ENCODE results near the gene NUDT13. TPM values are rescaled to one million over a fixed set of nuclear protein-coding genes. Genes with fewer than 3 reads are reported as not detected.
A peak's percentile ranks its signal among the peaks of the same experiment; 100 is the strongest.

Gene NUDT13
- total and polyA plus RNA-seq, 7 experiments from 2014 or later = 1.2 to 3.5 (median 1.5) TPM

- intact Hi-C loops (cut with micrococcal nuclease) = no loop called here
- H3K9me3 ChIP-seq (ENCODE audit: control insufficient read depth in 2 of 3, low read length in 3 of 3) = no peaks in the 10 kb centered on the region
- Mint-ChIP-seq H3K4me1 (peaks cover 41 to 61% (median 55%) of the 10 kb centered on the region in 7 donors), H3K9me3 (no peaks in the 10 kb centered on the region), H3K27me3 (no peaks in the 10 kb centered on the region), H3K36me3 (peaks cover under 1 to 19% (median 10%) of the 10 kb centered on the region in 5 donors), H3K27ac (peak overlapping the region in 6 of 9 donors; percentile 9 to 58 (median 23)), H3K4me3 (peak overlapping the region in 3 of 10 donors; percentile 12 to 47 (median 25))
- no peak overlapping the region for H3K4me3 ChIP-seq (ENCODE audit: low read length)
- CTCF ChIA-PET = interaction anchor here (0.6 to 1.8 kb wide), 3 partner anchors 16 to 66 kb away, joined by 3 to 8 read pairs (median 3); partner anchors contain the start of gene P4HA1
- no peaks in the 10 kb centered on the region for H3K27me3 ChIP-seq (ENCODE audit: control insufficient read depth in 2 of 2, insufficient read depth in 2 of 2, low read length in 2 of 2)
- DNase-seq (no peak), ATAC-seq (no peak)
- H3K4me1 ChIP-seq (ENCODE audit: control insufficient read depth in 2 of 2, insufficient read depth in 2 of 2, low read length in 2 of 2) = peaks cover 20 to 21% of the 10 kb centered on the region in 2 donors
- H3K27ac ChIP-seq (ENCODE audit: low read depth, low read length) = no peak overlapping the region
- POLR2A ChIA-PET = no interaction called here
- H3K36me3 ChIP-seq (ENCODE audit: control insufficient read depth in 2 of 3, insufficient read depth in 3 of 3, low read length in 3 of 3) = peaks cover 5 to 21% (median 11%) of the 10 kb centered on the region in 3 experiments
Measured at GRCh38 chr10:73161662-73162061, 51.4 kb downstream of the NUDT13 start.

GRCh38 chr10:73163096-73163495, 52.8 kb downstream of the NUDT13 start:
- peaks cover 0 to 22% (median 10%) of the 10 kb centered on the region in 5 donors for H3K36me3 Mint-ChIP-seq
- DNase-seq (no peak), ATAC-seq (no peak)
- peak overlapping the region in 8 of 10 donors; percentile 7 to 54 (median 26) for H3K4me3 Mint-ChIP-seq
- H3K9me3 ChIP-seq (ENCODE audit: control insufficient read depth in 2 of 3, low read length in 3 of 3) = no peaks in the 10 kb centered on the region
- no peaks in the 10 kb centered on the region for H3K27me3 ChIP-seq (ENCODE audit: control insufficient read depth in 2 of 2, insufficient read depth in 2 of 2, low read length in 2 of 2)
- H3K9me3 Mint-ChIP-seq = no peaks in the 10 kb centered on the region
- no peak overlapping the region for H3K27ac ChIP-seq (ENCODE audit: low read depth, low read length)
- CTCF ChIA-PET = interaction anchor here (0.7 to 1.0 kb wide), 3 partner anchors 10 to 66 kb away, joined by 3 to 6 read pairs (median 3); no protein-coding TSS in a partner anchor
- peak overlapping the region in 3 of 9 donors; percentile 49 to 87 (median 58) for H3K27ac Mint-ChIP-seq
- intact Hi-C loops (cut with micrococcal nuclease) = no loop called here
- no peak overlapping the region for H3K4me3 ChIP-seq (ENCODE audit: low read length)
- peaks cover 49 to 75% (median 69%) of the 10 kb centered on the region in 7 donors for H3K4me1 Mint-ChIP-seq
- peaks cover 28% of the 10 kb centered on the region in 2 donors for H3K4me1 ChIP-seq (ENCODE audit: control insufficient read depth in 2 of 2, insufficient read depth in 2 of 2, low read length in 2 of 2)
- POLR2A ChIA-PET = no interaction called here
- no peaks in the 10 kb centered on the region for H3K27me3 Mint-ChIP-seq
- peaks cover 5 to 25% (median 11%) of the 10 kb centered on the region in 3 experiments for H3K36me3 ChIP-seq (ENCODE audit: control insufficient read depth in 2 of 3, insufficient read depth in 3 of 3, low read length in 3 of 3)

- Mint-ChIP-seq H3K27ac (peak overlapping the region; percentile 98 to 100 (median 99)), H3K4me1 (peaks cover 39 to 61% (median 53%) of the 10 kb centered on the region in 7 donors), H3K4me3 (peak overlapping the region; percentile 92 to 100 (median 100)), H3K9me3 (no peaks in the 10 kb centered on the region), H3K36me3 (peaks cover 0 to 17% (median 8%) of the 10 kb centered on the region in 5 donors), H3K27me3 (no peaks in the 10 kb centered on the region)
- Histone ChIP-seq H3K27me3 (ENCODE audit: control insufficient read depth in 2 of 2, insufficient read depth in 2 of 2, low read length in 2 of 2) (no peaks in the 10 kb centered on the region), H3K4me3 (ENCODE audit: low read length) (peak overlapping the region; percentile 97), H3K9me3 (ENCODE audit: control insufficient read depth in 2 of 3, low read length in 3 of 3) (no peaks in the 10 kb centered on the region), H3K36me3 (ENCODE audit: control insufficient read depth in 2 of 3, insufficient read depth in 3 of 3, low read length in 3 of 3) (peaks cover 5 to 16% (median 6%) of the 10 kb centered on the region in 3 experiments), H3K4me1 (ENCODE audit: control insufficient read depth in 2 of 2, insufficient read depth in 2 of 2, low read length in 2 of 2) (peaks cover 33 to 38% of the 10 kb centered on the region in 2 donors), H3K27ac (ENCODE audit: low read depth, low read length) (peak overlapping the region; percentile 95)
- DNase-seq (no peak), ATAC-seq (no peak)
- intact Hi-C loops (cut with micrococcal nuclease) = loop anchor here (5.0 kb wide), 2 partner anchors 330 to 460 kb away; partner anchors contain the start of gene PPP3CB (in 1 of the 2)
- ChIA-PET CTCF (no interaction called here), POLR2A (interaction anchor here (0.6 to 3.2 kb wide), 3 partner anchors 11 to 71 kb away, joined by 4 to 17 read pairs (median 6); partner anchors contain the start of gene P4HA1)
Measured at GRCh38 chr10:73166972-73167371, 56.7 kb downstream of the NUDT13 start.

- no peaks in the 10 kb centered on the region for H3K27me3 ChIP-seq (ENCODE audit: control insufficient read depth in 2 of 2, insufficient read depth in 2 of 2, low read length in 2 of 2)
- H3K4me3 Mint-ChIP-seq = peak overlapping the region; percentile 92 to 100 (median 100)
- peak overlapping the region; percentile 95 for H3K27ac ChIP-seq (ENCODE audit: low read depth, low read length)
- peaks cover 0 to 14% (median 5%) of the 10 kb centered on the region in 5 donors for H3K36me3 Mint-ChIP-seq
- intact Hi-C loops (cut with micrococcal nuclease) = loop anchor here (5.0 kb wide), 2 partner anchors 330 to 460 kb away; partner anchors contain the start of gene PPP3CB (in 1 of the 2)
- no peaks in the 10 kb centered on the region for H3K9me3 ChIP-seq (ENCODE audit: control insufficient read depth in 2 of 3, low read length in 3 of 3)
- H3K4me1 Mint-ChIP-seq = peaks cover 35 to 61% (median 48%) of the 10 kb centered on the region in 7 donors
- peak overlapping the region; percentile 98 to 100 (median 99) for H3K27ac Mint-ChIP-seq
- ATAC-seq (no peak), DNase-seq (no peak)
- no peaks in the 10 kb centered on the region for H3K27me3 Mint-ChIP-seq
- no peaks in the 10 kb centered on the region for H3K9me3 Mint-ChIP-seq
- H3K36me3 ChIP-seq (ENCODE audit: control insufficient read depth in 2 of 3, insufficient read depth in 3 of 3, low read length in 3 of 3) = peaks cover 5 to 12% (median 6%) of the 10 kb centered on the region in 3 experiments
- peak overlapping the region; percentile 97 for H3K4me3 ChIP-seq (ENCODE audit: low read length)
- peaks cover 33 to 38% of the 10 kb centered on the region in 2 donors for H3K4me1 ChIP-seq (ENCODE audit: control insufficient read depth in 2 of 2, insufficient read depth in 2 of 2, low read length in 2 of 2)
- POLR2A ChIA-PET = interaction anchor here (0.6 to 3.2 kb wide), 5 partner anchors 11 to 1269 kb away, joined by 3 to 17 read pairs (median 3); partner anchors contain the start of genes DNAJC9 and P4HA1
- CTCF ChIA-PET = no interaction called here
Measured at GRCh38 chr10:73167458-73167782, 57.2 kb downstream of the NUDT13 start.

GRCh38 chr10:73167783-73168464, 57.7 kb downstream of the NUDT13 start, which contains the start of the genes ECD and FAM149B1:
Gene ECD, minus strand, starts transcription at chr10:73168008. Its CDS starts 4,071 bp downstream, at chr10:73163937.
Gene FAM149B1, plus strand, starts transcription at chr10:73168119. Its CDS starts 221 bp downstream, at chr10:73168340.
- Mint-ChIP-seq H3K4me3 (peak within 1 kb of the TSS; percentile 92 to 100 (median 100)), H3K36me3 (peaks cover 0 to 12% (median 5%) of the 10 kb centered on the region in 5 donors), H3K9me3 (no peaks in the 10 kb centered on the region), H3K27ac (peak within 1 kb of the TSS; percentile 98 to 100 (median 99)), H3K4me1 (peaks cover 30 to 56% (median 43%) of the 10 kb centered on the region in 7 donors), H3K27me3 (no peaks in the 10 kb centered on the region)
- DNase-seq (peak; percentile 86 to 93 (median 92)), ATAC-seq (peak; percentile 97)
- intact Hi-C loops (cut with micrococcal nuclease) = loop anchor here (1.0 to 5.0 kb wide), 8 partner anchors 9 to 459 kb away; partner anchors contain the start of genes MRPS16 (in 2 of the 2), P4HA1 (in 2 of the 2), ANXA7 (in 1 of the 2) and DNAJC9 (in 1 of the 2)
- POLR2A ChIA-PET = interaction anchor here (0.6 to 3.2 kb wide), 8 partner anchors 12 to 1270 kb away, joined by 3 to 17 read pairs (median 3); partner anchors contain the start of genes DNAJC9 and P4HA1
- CTCF ChIA-PET = interaction anchor here (1.3 kb wide), 2 partner anchors 9 to 71 kb away, joined by 4 to 5 read pairs; partner anchors contain the start of gene P4HA1
- peak within 1 kb of the TSS; percentile 95 for H3K27ac ChIP-seq (ENCODE audit: low read depth, low read length)
- no peaks in the 10 kb centered on the region for H3K9me3 ChIP-seq (ENCODE audit: control insufficient read depth in 2 of 3, low read length in 3 of 3)
- H3K36me3 ChIP-seq (ENCODE audit: control insufficient read depth in 2 of 3, insufficient read depth in 3 of 3, low read length in 3 of 3) = peaks cover 2 to 7% (median 3%) of the 10 kb centered on the region in 3 experiments
- H3K4me1 ChIP-seq (ENCODE audit: control insufficient read depth in 2 of 2, insufficient read depth in 2 of 2, low read length in 2 of 2) = peaks cover 29 to 33% of the 10 kb centered on the region in 2 donors
- peak within 1 kb of the TSS; percentile 97 for H3K4me3 ChIP-seq (ENCODE audit: low read length)
- no peaks in the 10 kb centered on the region for H3K27me3 ChIP-seq (ENCODE audit: control insufficient read depth in 2 of 2, insufficient read depth in 2 of 2, low read length in 2 of 2)

GRCh38 chr10:73168465-73168803, 58.2 kb downstream of the NUDT13 start:
- POLR2A ChIA-PET = interaction anchor here (0.7 to 3.2 kb wide), 7 partner anchors 12 to 83 kb away, joined by 3 to 17 read pairs (median 3); partner anchors contain the start of genes DNAJC9 and P4HA1
- no peaks in the 10 kb centered on the region for H3K9me3 ChIP-seq (ENCODE audit: control insufficient read depth in 2 of 3, low read length in 3 of 3)
- Mint-ChIP-seq H3K27me3 (no peaks in the 10 kb centered on the region), H3K4me3 (peak overlapping the region; percentile 87 to 100 (median 99)), H3K27ac (peak overlapping the region; percentile 89 to 100 (median 98)), H3K9me3 (no peaks in the 10 kb centered on the region), H3K4me1 (peaks cover 27 to 51% (median 39%) of the 10 kb centered on the region in 7 donors), H3K36me3 (peaks cover 0 to 11% (median 4%) of the 10 kb centered on the region in 5 donors)
- no peak for DNase-seq
- no peaks in the 10 kb centered on the region for H3K27me3 ChIP-seq (ENCODE audit: control insufficient read depth in 2 of 2, insufficient read depth in 2 of 2, low read length in 2 of 2)
- H3K27ac ChIP-seq (ENCODE audit: low read depth, low read length) = peak overlapping the region; percentile 95
- peak; percentile 5 for ATAC-seq
- H3K36me3 ChIP-seq (ENCODE audit: control insufficient read depth in 2 of 3, insufficient read depth in 3 of 3, low read length in 3 of 3) = peaks cover 0 to 3% (median 0%) of the 10 kb centered on the region in 3 experiments
- intact Hi-C loops (cut with micrococcal nuclease) = loop anchor here (1.0 to 5.0 kb wide), 8 partner anchors 9 to 459 kb away; partner anchors contain the start of genes MRPS16 (in 2 of the 2), P4HA1 (in 2 of the 2), ANXA7 (in 1 of the 2) and DNAJC9 (in 1 of the 2)
- CTCF ChIA-PET = interaction anchor here (1.3 kb wide), 2 partner anchors 10 to 72 kb away, joined by 4 to 5 read pairs; partner anchors contain the start of gene P4HA1
- peaks cover 24 to 28% of the 10 kb centered on the region in 2 donors for H3K4me1 ChIP-seq (ENCODE audit: control insufficient read depth in 2 of 2, insufficient read depth in 2 of 2, low read length in 2 of 2)
- H3K4me3 ChIP-seq (ENCODE audit: low read length) = peak overlapping the region; percentile 97
